ENCODE data around the gene FAM217B. TPM values are rescaled to one million over a fixed set of nuclear protein-coding genes. Genes with fewer than 3 reads are reported as not detected.

Gene FAM217B
- total and polyA plus RNA-seq, 2 donors (not counting 3 experiments of a cell fraction or from before 2014, with no cell fraction given), result 2.7 to 8.2 TPM

GRCh38 chr20:59939879-59940128, 385 bp upstream of the FAM217B start:
- Histone ChIP-seq H3K4me2 (ENCODE audit: insufficient read depth, low read length) (peak overlapping the region; percentile 84), H3K36me3 (ENCODE audit: control insufficient read depth in 2 of 2, extremely low read depth in 1 of 2, insufficient read depth in 2 of 2, low read length in 2 of 2) (peaks cover 5 to 8% of the 10 kb centered on the region in 2 experiments), H2AFZ (ENCODE audit: low read depth, low read length) (peak overlapping the region; percentile 98), H3K79me2 (ENCODE audit: control insufficient read depth, insufficient read depth, low read length) (peaks cover 6% of the 10 kb centered on the region), H3K27me3 (ENCODE audit: control insufficient read depth in 2 of 2, insufficient read depth in 2 of 2, low read length in 2 of 2) (no peaks in the 10 kb centered on the region), H3K4me3 (replicated peaks in 1 of 3; ENCODE audit: insufficient read depth in 1 of 3, low read depth in 1 of 3, low read length in 3 of 3) (peak overlapping the region; percentile 60 to 87 (median 85)), H3K9ac (replicated peaks; ENCODE audit: extremely low read depth, insufficient read depth, low read length) (peak overlapping the region; percentile 91), H3K4me1 (ENCODE audit: control insufficient read depth, extremely low read depth, insufficient read depth, low read length) (peaks cover 13% of the 10 kb centered on the region), H4K20me1 (replicated peaks; ENCODE audit: control insufficient read depth, extremely low read depth, insufficient read depth, low read length) (no peaks in the 10 kb centered on the region), H3K27ac (ENCODE audit: insufficient read depth, low read depth, low read length) (peak overlapping the region; percentile 61), H3K9me3 (replicated peaks; ENCODE audit: control insufficient read depth, insufficient read depth, low read length) (no peaks in the 10 kb centered on the region), H3K9me1 (replicated peaks; ENCODE audit: control insufficient read depth, extremely low read depth, insufficient read depth, low read length) (no peaks in the 10 kb centered on the region)
- dilution Hi-C loops (cut with MboI; ENCODE audit: extremely low pct_ligation_motif_present, low sequenced_read_pairs) (no loop called here), intact Hi-C loops (cut with micrococcal nuclease) (loop anchor here (10.0 kb wide), 1 partner anchor 925 kb away; the partner anchor contains the start of gene TUBB1)
- ChIA-PET CTCF (interaction anchor here (1.1 to 2.0 kb wide), 7 partner anchors 8 to 1956 kb away, joined by 3 to 9 read pairs (median 4); no protein-coding TSS in a partner anchor), POLR2A (interaction anchor here (0.6 kb wide), 1 partner anchor 1291 kb away, joined by 3 read pairs; no protein-coding TSS in a partner anchor)
- DNase-seq (ENCODE audit: low read depth, low spot score) (no peak), FAIRE-seq (no peak)
- no TSS peak for BruUV-seq (replicated peaks)
- no peak for TF ChIP-seq FOS (IDR thresholded peaks at IDR 0.05; ENCODE audit: borderline replicate concordance, insufficient read depth, low read length)
- no peak for TF ChIP-seq CTCF (IDR thresholded peaks at IDR 0.05; ENCODE audit: extremely low read depth in 1 of 2, insufficient read depth in 1 of 2, low read depth in 1 of 2, low read length in 2 of 2)
- TF ChIP-seq GATA2 (IDR thresholded peaks at IDR 0.05; ENCODE audit: insufficient read depth, insufficient read length, low read depth, low read length), result no peak
- no peak for TF ChIP-seq JUN (IDR thresholded peaks at IDR 0.05; ENCODE audit: borderline replicate concordance, insufficient read depth, insufficient read length, low read depth)
- TF ChIP-seq POLR2AphosphoS5 (IDR thresholded peaks at IDR 0.05; ENCODE audit: insufficient read depth, low read depth, low read length), result no peak
- no peak for TF ChIP-seq MAX (IDR thresholded peaks at IDR 0.05; ENCODE audit: insufficient read depth, insufficient read length)
- no peak for TF ChIP-seq MYC (IDR thresholded peaks at IDR 0.05; ENCODE audit: low read depth, low read length)

All from endothelial cell of umbilical vein (primary cell).